GM12878 (cell line): ENCODE data around the gene ZNF121. TPM values are rescaled to one million over a fixed set of nuclear protein-coding genes. Genes with fewer than 3 reads are reported as not detected.

Source experiments
- ATAC-seq: fragments of 200-7000 bp; cut with Tn5 transposase; 3 replicates; pipeline ENCODE4 v1.9.1; 2020; ENCODE audit warnings: mild to moderate bottlenecking, moderate library complexity
- BruUV-seq: library from RNA; stranded (reverse); fragments of 400-500 nt; replicated peaks from 2 replicates; lab custom pipeline; 2021; lab: Mats Ljungman, UMichigan
- CTCF ChIA-PET: fragments of 300-600 bp; sonication (Branson Sonifier 250); formaldehyde crosslinking; extraction: SDS; loops from one replicate; lab custom pipeline; 2021; ENCODE audit warnings: inconsistent platforms; lab: Yijun Ruan, JAX
- POLR2A ChIA-PET: fragments of 350-600 bp; formaldehyde crosslinking; extraction: SDS; loops from one replicate; lab custom pipeline; 2021; ENCODE audit warnings: inconsistent platforms; lab: Charles Lee
- RAD21 ChIA-PET: fragments of 300-600 bp; sonication (Branson Sonifier 250); formaldehyde crosslinking; loops from one replicate; lab custom pipeline; 2023; ENCODE audit warnings: antibody characterized with exemption; ENCODE audit not compliant: unreplicated experiment; lab: Charles Lee
- SMC1A ChIA-PET: fragments of 300-600 bp; sonication (Branson Sonifier 250); formaldehyde crosslinking; loops from one replicate; lab custom pipeline; 2023; ENCODE audit not compliant: unreplicated experiment, uncharacterized antibody; lab: Charles Lee
- DNase-seq: peaks from one replicate; pipeline ENCODE4 v3.0.0-alpha.2; 2011; ENCODE audit warnings: low read depth, low spot score
- FAIRE-seq: peaks from 3 replicates; lab custom pipeline; 2011; peaks lifted over from hg19 to GRCh38; lab: Jason Lieb, UNC
- H2AFZ ChIP-seq: 2 replicates; pipeline ENCODE4 v1.6.0; 2011; ENCODE audit warnings: low read depth, low read length, control low read depth; ENCODE audit not compliant: control insufficient read depth
- H3K27ac ChIP-seq: 2 replicates; pipeline ENCODE4 v1.5.1; 2011; ENCODE audit warnings: control low read depth; ENCODE audit not compliant: control insufficient read depth, insufficient read depth
- H3K27me3 ChIP-seq, 2 experiments: replicated peaks in 1 of 2; 2 replicates each; pipeline versions ENCODE4 v1.6.0 to v1.6.1; 2011; ENCODE audit warnings: low read length in 1 of 2; ENCODE audit not compliant: control insufficient read depth in 2 of 2, insufficient read depth in 2 of 2
- H3K36me3 ChIP-seq, 2 experiments: 2 replicates each; pipeline ENCODE4 v1.5.1; 2011; ENCODE audit warnings: low read length in 1 of 2; ENCODE audit not compliant: control insufficient read depth in 2 of 2, insufficient read depth in 2 of 2
- H3K4me1 ChIP-seq: 2 replicates; pipeline ENCODE4 v1.6.1; 2011; ENCODE audit warnings: mild to moderate bottlenecking, low read length, moderate library complexity, mixed read lengths; ENCODE audit not compliant: control insufficient read depth, insufficient read depth
- H3K4me2 ChIP-seq: 2 replicates; pipeline ENCODE4 v1.6.0; 2011; ENCODE audit warnings: control low read depth; ENCODE audit not compliant: control insufficient read depth, insufficient read depth
- H3K4me3 ChIP-seq: fragments of 200-600 bp; sonication (generic); 2 replicates; pipeline ENCODE4 v1.5.1; 2016
- H3K79me2 ChIP-seq: 2 replicates; pipeline ENCODE4 v1.6.0; 2011; ENCODE audit warnings: low read length; ENCODE audit not compliant: control insufficient read depth, insufficient read depth
- H3K9ac ChIP-seq: 2 replicates; pipeline ENCODE4 v1.8.0; 2011; ENCODE audit warnings: low read length, control low read depth, mixed read lengths; ENCODE audit not compliant: control insufficient read depth, insufficient read depth
- H3K9me3 ChIP-seq: replicated peaks from 3 replicates; pipeline ENCODE4 v1.5.1; 2011; ENCODE audit warnings: mild to moderate bottlenecking, low read length; ENCODE audit not compliant: control insufficient read depth, insufficient read depth
- H4K20me1 ChIP-seq: 2 replicates; pipeline ENCODE4 v1.6.0; 2011; ENCODE audit not compliant: control insufficient read depth, insufficient read depth
- BRCA1 ChIP-seq: IDR thresholded peaks from 2 replicates; pipeline ENCODE4 v1.6.1; 2011; ENCODE audit warnings: low read depth, low read length, improper control_type of control experiment
- CBX5 ChIP-seq: sonication (generic); IDR thresholded peaks from 2 replicates; pipeline ENCODE4 v1.6.1; 2016; ENCODE audit warnings: low read depth, moderate library complexity, mild to moderate bottlenecking, inconsistent platforms
- GABPA ChIP-seq: IDR thresholded peaks from 2 replicates; pipeline ENCODE4 v1.6.1; 2014; ENCODE audit warnings: antibody characterized with exemption, low read depth, mild to moderate bottlenecking, inconsistent platforms
- HDGF ChIP-seq: fragments of 450-650 bp; IDR thresholded peaks from 2 replicates; pipeline ENCODE4 v1.6.1; 2016; ENCODE audit warnings: antibody characterized with exemption
- IKZF2 ChIP-seq, 2 experiments: fragments of 450-650 bp; IDR thresholded peaks; 2 replicates each; pipeline ENCODE4 v1.6.1; 2017; ENCODE audit warnings: mild to moderate bottlenecking in 2 of 2, moderate library complexity in 2 of 2
- MYC ChIP-seq: IDR thresholded peaks from 2 replicates; pipeline ENCODE4 v1.6.1; 2011; ENCODE audit warnings: mild to moderate bottlenecking, low read length, moderate library complexity, inconsistent platforms; ENCODE audit not compliant: insufficient read depth, insufficient replicate concordance, insufficient read length, severe bottlenecking
- NR2C1 ChIP-seq: fragments of 450-650 bp; IDR thresholded peaks from 2 replicates; pipeline ENCODE4 v1.6.1; 2017; ENCODE audit warnings: antibody characterized with exemption, mild to moderate bottlenecking, moderate library complexity
- RCOR1 ChIP-seq: conservative IDR thresholded peaks from 2 replicates; pipeline ENCODE4 v1.6.1; 2012; ENCODE audit warnings: low read depth, low read length, improper control_type of control experiment
- RUNX3 ChIP-seq: IDR thresholded peaks from 2 replicates; pipeline ENCODE4 v1.6.1; 2012; ENCODE audit warnings: low read length, inconsistent platforms
- SIX5 ChIP-seq: IDR thresholded peaks from 2 replicates; pipeline ENCODE4 v1.6.1; 2011; ENCODE audit warnings: mild to moderate bottlenecking, low read depth, low read length, moderate library complexity; ENCODE audit not compliant: severe bottlenecking
- TCF7 ChIP-seq: IDR thresholded peaks from 2 replicates; pipeline ENCODE4 v1.6.1; 2014; ENCODE audit warnings: antibody characterized with exemption, borderline replicate concordance
- YY1 ChIP-seq: IDR thresholded peaks from 2 replicates; pipeline ENCODE4 v1.6.1; 2011; ENCODE audit warnings: low read depth, mild to moderate bottlenecking, low read length
- WGBS: methylation state at CpG from one replicate; pipeline ENCODE4 v1.1.6; 2016; ENCODE audit warnings: low lambda C conversion rate; ENCODE audit not compliant: insufficient replicate concordance, insufficient coverage; ENCODE audit errors: missing lambda C conversion rate; 5-methylcytosine and 5-hydroxymethylcytosine counted together
- in situ Hi-C: fragments of 300-500 bp; cut with MboI; formaldehyde crosslinking; loops from 9 replicates; pipeline ENCODE4 v1.14.3; 2018; ENCODE audit warnings: mixed read lengths
- intact Hi-C: fragments of 100-400 bp; cut with micrococcal nuclease; formaldehyde crosslinking; loops from one replicate; pipeline ENCODE4 v1.14.2; 2022; ENCODE audit not compliant: unreplicated experiment
- polyA plus RNA-seq, 11 experiments: library from polyadenylated mRNA; depleted of rRNA in 4 of 11; unstranded in 6 of 11; stranded (reverse) in 5 of 11; fragments of >200 nt; fragmentation: Nextera tagmentation in 4 of 11; fragmentation: Illumina TruSeq in 1 of 11; extraction: Ambion mirVana in 4 of 11; extraction: Trizol in 1 of 11; gene quantifications; 1 replicate in 1 of 11; 2 replicates in 10 of 11; pipeline versions ENCODE4 v1.2.1 to v1.2.3, GENCODE V29; 2011 to 2016; ENCODE audit warnings: inconsistent platforms in 2 of 11, missing spikeins in 2 of 11, low read depth in 1 of 11
- total RNA-seq, 4 experiments: library from RNA; depleted of rRNA in 3 of 4; stranded (reverse); fragments of >200 nt in 3 of 4; fragmentation: Illumina TruSeq in 1 of 4; extraction: Trizol in 1 of 4; gene quantifications; 2 replicates each; pipeline versions ENCODE4 v1.2.1 to v1.2.3, GENCODE V29; 2013 to 2021
- TF ChIP-seq, protein P1 (sequence below): IDR thresholded peaks from 2 replicates; pipeline ENCODE4 v1.6.1; 2012; ENCODE audit warnings: low read depth, low read length, improper control_type of control experiment
- TF ChIP-seq, protein P2 (sequence below): fragments of 450-650 bp; IDR thresholded peaks from 2 replicates; pipeline ENCODE4 v1.6.1; 2018; ENCODE audit warnings: borderline replicate concordance, mild to moderate bottlenecking; ENCODE audit not compliant: partially characterized antibody
- TF ChIP-seq, protein P3 (sequence below): IDR thresholded peaks from 2 replicates; pipeline ENCODE4 v1.6.1; 2011; ENCODE audit warnings: mild to moderate bottlenecking, low read depth, low read length, moderate library complexity; ENCODE audit not compliant: insufficient replicate concordance

ZNF121 gene
- total and polyA plus RNA-seq, 10 of the 15 experiments (the other 5 are each of a cell fraction or from before 2014, with no cell fraction given), result 4.8 to 75.0 (median 17.7) TPM

DNA sequence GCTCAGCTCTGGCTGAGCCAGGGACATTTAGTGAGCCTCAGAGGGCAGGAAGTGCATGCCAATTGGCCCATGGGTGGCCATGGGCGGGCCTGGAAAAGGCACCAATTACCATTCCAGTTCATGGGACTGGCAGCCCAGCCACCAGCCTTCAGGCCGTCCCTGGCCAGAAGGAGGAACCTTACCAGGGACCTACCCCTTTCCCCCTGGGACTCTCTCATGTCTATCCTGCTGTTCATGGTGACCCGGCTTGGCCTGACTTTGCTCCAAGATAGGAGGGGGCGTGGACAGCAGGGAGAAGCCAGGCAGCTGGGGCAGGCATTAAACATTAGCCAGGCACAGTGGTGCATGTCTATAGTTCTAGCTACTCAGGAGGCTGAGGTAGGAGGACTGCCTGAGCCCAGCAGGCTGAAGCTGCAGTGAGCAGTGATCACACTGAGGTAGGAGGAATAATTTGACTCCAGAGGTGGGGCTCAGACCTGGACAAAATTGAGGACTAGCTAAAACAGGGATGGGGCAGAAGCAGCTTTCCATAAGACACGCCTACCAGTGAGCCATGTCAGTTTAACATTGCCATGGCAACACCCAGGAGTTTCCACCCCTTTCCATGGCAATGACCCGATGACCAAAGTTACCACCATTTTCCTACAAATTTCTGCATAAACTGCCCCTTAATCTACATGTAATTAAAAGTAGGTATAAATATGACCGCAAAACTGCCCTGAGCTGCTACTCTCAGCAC lies 31.6 kb downstream of the ZNF121 start:
- H3K4me1 ChIP-seq, result no peaks in the 10 kb centered on the region
- no peaks in the 10 kb centered on the region for H3K79me2 ChIP-seq
- no peak overlapping the region for H3K4me3 ChIP-seq
- no peaks in the 10 kb centered on the region for H3K27me3 ChIP-seq
- no peak overlapping the region for H3K4me2 ChIP-seq
- TF ChIP-seq BRCA1 (no peak), HDGF (no peak), RUNX3 (no peak), GABPA (no peak), CBX5 (no peak), YY1 (no peak), NR2C1 (no peak), SIX5 (no peak), MYC (no peak), TCF7 (no peak), IKZF2 (IDR thresholded peaks at IDR 0.05) (no peak), RCOR1 (no peak)
- TF ChIP-seq, protein P1, sequence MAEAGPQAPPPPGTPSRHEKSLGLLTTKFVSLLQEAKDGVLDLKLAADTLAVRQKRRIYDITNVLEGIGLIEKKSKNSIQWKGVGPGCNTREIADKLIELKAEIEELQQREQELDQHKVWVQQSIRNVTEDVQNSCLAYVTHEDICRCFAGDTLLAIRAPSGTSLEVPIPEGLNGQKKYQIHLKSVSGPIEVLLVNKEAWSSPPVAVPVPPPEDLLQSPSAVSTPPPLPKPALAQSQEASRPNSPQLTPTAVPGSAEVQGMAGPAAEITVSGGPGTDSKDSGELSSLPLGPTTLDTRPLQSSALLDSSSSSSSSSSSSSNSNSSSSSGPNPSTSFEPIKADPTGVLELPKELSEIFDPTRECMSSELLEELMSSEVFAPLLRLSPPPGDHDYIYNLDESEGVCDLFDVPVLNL, result no peak
- TF ChIP-seq, protein P2, sequence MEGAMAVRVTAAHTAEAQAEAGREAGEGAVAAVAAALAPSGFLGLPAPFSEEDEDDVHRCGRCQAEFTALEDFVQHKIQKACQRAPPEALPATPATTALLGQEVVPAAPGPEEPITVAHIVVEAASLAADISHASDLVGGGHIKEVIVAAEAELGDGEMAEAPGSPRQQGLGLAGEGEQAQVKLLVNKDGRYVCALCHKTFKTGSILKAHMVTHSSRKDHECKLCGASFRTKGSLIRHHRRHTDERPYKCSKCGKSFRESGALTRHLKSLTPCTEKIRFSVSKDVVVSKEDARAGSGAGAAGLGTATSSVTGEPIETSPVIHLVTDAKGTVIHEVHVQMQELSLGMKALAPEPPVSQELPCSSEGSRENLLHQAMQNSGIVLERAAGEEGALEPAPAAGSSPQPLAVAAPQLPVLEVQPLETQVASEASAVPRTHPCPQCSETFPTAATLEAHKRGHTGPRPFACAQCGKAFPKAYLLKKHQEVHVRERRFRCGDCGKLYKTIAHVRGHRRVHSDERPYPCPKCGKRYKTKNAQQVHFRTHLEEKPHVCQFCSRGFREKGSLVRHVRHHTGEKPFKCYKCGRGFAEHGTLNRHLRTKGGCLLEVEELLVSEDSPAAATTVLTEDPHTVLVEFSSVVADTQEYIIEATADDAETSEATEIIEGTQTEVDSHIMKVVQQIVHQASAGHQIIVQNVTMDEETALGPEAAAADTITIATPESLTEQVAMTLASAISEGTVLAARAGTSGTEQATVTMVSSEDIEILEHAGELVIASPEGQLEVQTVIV, result no peak
- TF ChIP-seq, protein P3, sequence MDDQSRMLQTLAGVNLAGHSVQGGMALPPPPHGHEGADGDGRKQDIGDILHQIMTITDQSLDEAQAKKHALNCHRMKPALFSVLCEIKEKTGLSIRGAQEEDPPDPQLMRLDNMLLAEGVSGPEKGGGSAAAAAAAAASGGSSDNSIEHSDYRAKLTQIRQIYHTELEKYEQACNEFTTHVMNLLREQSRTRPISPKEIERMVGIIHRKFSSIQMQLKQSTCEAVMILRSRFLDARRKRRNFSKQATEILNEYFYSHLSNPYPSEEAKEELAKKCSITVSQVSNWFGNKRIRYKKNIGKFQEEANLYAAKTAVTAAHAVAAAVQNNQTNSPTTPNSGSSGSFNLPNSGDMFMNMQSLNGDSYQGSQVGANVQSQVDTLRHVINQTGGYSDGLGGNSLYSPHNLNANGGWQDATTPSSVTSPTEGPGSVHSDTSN, result no peak
- intact Hi-C loops (no loop called here), in situ Hi-C loops (no loop called here)
- H3K27ac ChIP-seq, result no peak overlapping the region
- H4K20me1 ChIP-seq, result no peaks in the 10 kb centered on the region
- ChIA-PET CTCF (interaction anchor here (0.6 to 0.9 kb wide), 2 partner anchors 419 to 432 kb away, joined by 3 read pairs; no protein-coding TSS in a partner anchor), POLR2A (interaction anchor here (0.6 kb wide), 1 partner anchor 238 kb away, joined by 7 read pairs; no protein-coding TSS in a partner anchor), RAD21 (no interaction called here), SMC1A (interaction anchor here (0.6 kb wide), 1 partner anchor 136 kb away, joined by 3 read pairs; no protein-coding TSS in a partner anchor)
- no peak overlapping the region for H2AFZ ChIP-seq
- peaks cover 4% of the 10 kb centered on the region; the same call in 2 of the 3 replicates for H3K9me3 ChIP-seq
- WGBS, result 71% methylated on average over 7 of the region's 7 CpGs
- H3K36me3 ChIP-seq, result no peaks in the 10 kb centered on the region
- DNase-seq (no peak), ATAC-seq (no peak), FAIRE-seq (no peak)
- H3K9ac ChIP-seq, result no peak overlapping the region
- BruUV-seq, result no TSS peak
